Ascending aorta (tissue), 2 donors: ENCODE results near the gene AFF3. TPM values are rescaled to one million over a fixed set of nuclear protein-coding genes. Genes with fewer than 3 reads are reported as not detected.

Source experiments
- DNase-seq, 2 donors: peaks; one replicate each; pipeline ENCODE4 v3.0.0-alpha.2; 2019; ENCODE audit warnings: low spot score in 2 of 2
- H3K27ac ChIP-seq, 2 donors: fragments of 200-600 bp; sonication (generic); one replicate each; pipeline ENCODE4 v1.5.1; 2016 to 2017; ENCODE audit warnings: mild to moderate bottlenecking in 1 of 2
- H3K27me3 ChIP-seq: fragments of 200-600 bp; sonication (generic); one replicate; pipeline ENCODE4 v1.5.1; 2017
- H3K36me3 ChIP-seq, 2 donors: fragments of 200-600 bp; sonication (generic); one replicate each; pipeline ENCODE4 v1.5.1; 2016
- H3K4me1 ChIP-seq, 2 donors: fragments of 200-600 bp; sonication (generic); one replicate each; pipeline ENCODE4 v1.5.1; 2016 to 2017; ENCODE audit warnings: mild to moderate bottlenecking in 1 of 2
- H3K4me3 ChIP-seq, 2 donors: fragments of 200-600 bp; sonication (generic); one replicate each; pipeline ENCODE4 v1.5.1; 2016 to 2017; ENCODE audit warnings: mild to moderate bottlenecking in 1 of 2
- H3K9me3 ChIP-seq, 2 donors: fragments of 200-600 bp; sonication (generic); one replicate each; pipeline ENCODE4 v1.5.1; 2016
- intact Hi-C: fragments of 100-400 bp; cut with DNase I; formaldehyde crosslinking; loops from one replicate; pipeline ENCODE4 v1.15.1; 2023
- total RNA-seq: library from RNA; depleted of rRNA; stranded (reverse); fragments of >200 nt; gene quantifications from one replicate; pipeline ENCODE4 v1.1.0, GENCODE V29; 2016
- TF ChIP-seq, protein P1 (sequence below), 3 experiments: fragments of 200-600 bp in 2 of 3; fragments of 450-650 bp in 1 of 3; sonication (generic) in 2 of 3; IDR thresholded peaks; one replicate each; pipeline ENCODE4 v1.5.1; 2016 to 2019; ENCODE audit warnings: antibody characterized with exemption in 3 of 3, mild to moderate bottlenecking in 1 of 3, moderate library complexity in 1 of 3

Gene AFF3
- total RNA-seq, 1 donor from 2014 or later: 7.1 TPM

DNA sequence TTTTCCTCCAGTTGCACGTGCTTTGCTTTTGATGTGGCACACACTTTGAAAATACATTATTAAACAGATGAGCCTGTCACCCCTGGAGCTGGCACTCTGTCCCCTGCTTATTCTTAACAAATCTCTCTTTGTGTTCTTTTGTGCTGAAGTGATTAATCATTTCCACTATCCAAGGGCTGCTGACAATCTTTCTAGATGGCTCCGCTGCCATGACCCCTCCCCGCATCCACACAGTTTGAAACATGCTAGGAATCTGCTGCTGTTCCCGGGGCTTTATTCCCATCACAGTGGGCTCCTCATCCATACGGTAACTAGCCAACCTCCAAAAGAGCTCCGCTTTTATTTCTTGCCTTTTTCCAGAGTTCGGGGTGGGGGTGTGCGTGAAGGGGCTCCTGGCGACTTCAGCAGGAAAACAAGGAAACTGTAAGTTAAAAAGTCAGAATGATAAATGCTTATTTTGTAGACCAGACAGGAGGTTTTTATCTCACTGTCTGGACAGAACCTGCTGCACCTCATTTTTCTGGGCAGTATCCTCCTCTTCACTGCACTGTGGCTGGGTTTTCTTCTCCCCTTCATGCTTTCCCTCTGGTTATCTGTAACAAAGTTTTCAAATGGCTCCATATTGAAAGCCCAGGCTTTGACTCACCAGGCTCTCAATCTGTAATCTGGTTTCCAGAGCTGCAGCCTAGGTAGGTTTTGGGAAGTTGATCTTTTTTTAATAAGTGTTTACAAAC, 319.7 kb downstream of the AFF3 start:
- no peaks in the 10 kb centered on the region for H3K36me3 ChIP-seq
- no peak for DNase-seq
- intact Hi-C loops: loop anchor here (10.0 kb wide), 1 partner anchor 258 kb away; no protein-coding TSS in a partner anchor

GRCh38 chr2:99821984-99822383, 320.4 kb downstream of the AFF3 start:
- no peak for DNase-seq
- H3K27me3 ChIP-seq: no peaks in the 10 kb centered on the region
- no peak overlapping the region for H3K4me3 ChIP-seq
- H3K36me3 ChIP-seq: no peaks in the 10 kb centered on the region
- TF ChIP-seq, protein P1, sequence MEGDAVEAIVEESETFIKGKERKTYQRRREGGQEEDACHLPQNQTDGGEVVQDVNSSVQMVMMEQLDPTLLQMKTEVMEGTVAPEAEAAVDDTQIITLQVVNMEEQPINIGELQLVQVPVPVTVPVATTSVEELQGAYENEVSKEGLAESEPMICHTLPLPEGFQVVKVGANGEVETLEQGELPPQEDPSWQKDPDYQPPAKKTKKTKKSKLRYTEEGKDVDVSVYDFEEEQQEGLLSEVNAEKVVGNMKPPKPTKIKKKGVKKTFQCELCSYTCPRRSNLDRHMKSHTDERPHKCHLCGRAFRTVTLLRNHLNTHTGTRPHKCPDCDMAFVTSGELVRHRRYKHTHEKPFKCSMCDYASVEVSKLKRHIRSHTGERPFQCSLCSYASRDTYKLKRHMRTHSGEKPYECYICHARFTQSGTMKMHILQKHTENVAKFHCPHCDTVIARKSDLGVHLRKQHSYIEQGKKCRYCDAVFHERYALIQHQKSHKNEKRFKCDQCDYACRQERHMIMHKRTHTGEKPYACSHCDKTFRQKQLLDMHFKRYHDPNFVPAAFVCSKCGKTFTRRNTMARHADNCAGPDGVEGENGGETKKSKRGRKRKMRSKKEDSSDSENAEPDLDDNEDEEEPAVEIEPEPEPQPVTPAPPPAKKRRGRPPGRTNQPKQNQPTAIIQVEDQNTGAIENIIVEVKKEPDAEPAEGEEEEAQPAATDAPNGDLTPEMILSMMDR (IDR thresholded peaks at IDR 0.05): no peak
- no peaks in the 10 kb centered on the region for H3K4me1 ChIP-seq
- intact Hi-C loops: loop anchor here (10.0 kb wide), 1 partner anchor 257 kb away; no protein-coding TSS in a partner anchor
- H3K27ac ChIP-seq: no peak overlapping the region
- no peaks in the 10 kb centered on the region for H3K9me3 ChIP-seq

More for the DNA sequence above, 319.7 kb downstream of the AFF3 start:
- Histone ChIP-seq H3K27me3 (no peaks in the 10 kb centered on the region), H3K4me3 (no peak overlapping the region), H3K4me1 (no peaks in the 10 kb centered on the region), H3K27ac (no peak overlapping the region), H3K9me3 (no peaks in the 10 kb centered on the region)
- TF ChIP-seq, protein P1 (IDR thresholded peaks at IDR 0.05): no peak

DNA sequence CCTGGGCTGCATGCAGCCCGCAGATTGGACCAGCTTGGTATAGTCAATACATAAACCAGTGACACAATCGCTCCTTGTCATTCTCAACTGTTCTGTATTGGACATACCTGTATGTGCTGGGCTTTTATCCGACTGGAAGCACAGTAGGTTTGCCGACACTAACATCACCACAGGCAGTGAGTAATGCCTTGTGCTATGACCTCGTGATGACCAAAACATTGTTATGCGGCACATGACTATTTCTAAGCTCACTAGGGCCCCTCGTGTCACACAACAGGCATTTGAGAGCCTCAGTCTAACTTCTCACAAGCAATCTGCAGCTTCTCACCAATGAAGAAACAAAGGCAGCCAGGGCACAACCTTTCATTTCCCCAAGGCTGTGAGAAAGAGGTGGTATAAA, 320.8 kb downstream of the AFF3 start:
- Histone ChIP-seq H3K4me1 (no peaks in the 10 kb centered on the region), H3K9me3 (no peaks in the 10 kb centered on the region), H3K27ac (no peak overlapping the region), H3K27me3 (no peaks in the 10 kb centered on the region), H3K36me3 (no peaks in the 10 kb centered on the region), H3K4me3 (no peak overlapping the region)
- TF ChIP-seq, protein P1 (IDR thresholded peaks at IDR 0.05): no peak
- DNase-seq: no peak
- intact Hi-C loops: loop anchor here (10.0 kb wide), 1 partner anchor 257 kb away; no protein-coding TSS in a partner anchor

DNA sequence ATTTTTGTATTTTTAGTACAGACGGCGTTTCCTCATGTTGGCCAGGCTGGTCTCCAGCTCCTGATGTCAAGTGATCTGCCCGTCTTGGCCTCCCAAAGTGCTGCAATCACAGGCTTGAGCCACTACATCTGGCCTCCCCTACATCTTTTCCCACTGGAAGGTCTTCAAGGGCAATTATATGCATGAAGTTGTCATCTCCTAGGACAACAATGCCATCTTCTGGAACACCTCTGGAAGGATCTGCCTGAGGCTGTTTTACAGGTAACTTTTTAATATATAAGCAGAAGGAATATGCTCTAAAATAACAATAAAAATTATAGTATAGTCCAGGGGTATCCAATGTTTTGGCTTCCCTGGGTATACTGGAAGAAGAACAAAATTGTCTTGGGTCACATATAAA, 321.4 kb downstream of the AFF3 start:
- Histone ChIP-seq H3K27me3 (no peaks in the 10 kb centered on the region), H3K27ac (no peak overlapping the region), H3K9me3 (no peaks in the 10 kb centered on the region), H3K36me3 (no peaks in the 10 kb centered on the region), H3K4me1 (no peaks in the 10 kb centered on the region), H3K4me3 (no peak overlapping the region)
- TF ChIP-seq, protein P1 (IDR thresholded peaks at IDR 0.05): no peak
- DNase-seq: no peak
- intact Hi-C loops: loop anchor here (10.0 kb wide), 1 partner anchor 256 kb away; no protein-coding TSS in a partner anchor

DNA sequence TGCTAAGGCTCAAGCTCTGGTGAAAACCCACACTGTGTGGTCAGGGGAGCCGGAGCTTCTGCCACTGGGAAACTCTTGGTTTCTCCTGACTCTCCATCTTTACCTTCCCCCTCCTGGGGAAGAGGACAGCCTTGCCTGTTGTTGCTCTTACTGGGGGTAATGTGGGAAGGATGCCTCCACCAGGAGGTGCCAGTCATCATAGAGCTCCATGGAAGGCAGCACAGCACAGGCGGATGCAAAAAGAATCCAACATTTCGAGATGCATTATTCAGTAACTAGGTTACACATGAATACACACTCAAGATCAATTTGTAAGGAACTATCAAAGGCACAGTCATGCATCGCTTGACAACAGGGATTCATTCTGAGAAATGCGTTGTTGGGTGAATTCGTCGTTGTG, 322.6 kb downstream of the AFF3 start:
- Histone ChIP-seq H3K9me3 (no peaks in the 10 kb centered on the region), H3K27me3 (no peaks in the 10 kb centered on the region), H3K27ac (no peak overlapping the region), H3K4me3 (no peak overlapping the region), H3K36me3 (no peaks in the 10 kb centered on the region), H3K4me1 (no peaks in the 10 kb centered on the region)
- TF ChIP-seq, protein P1 (IDR thresholded peaks at IDR 0.05): no peak
- intact Hi-C loops: loop anchor here (10.0 kb wide), 1 partner anchor 255 kb away; no protein-coding TSS in a partner anchor
- DNase-seq: no peak
